ENCODE data around the gene CHD9.

CHD9 gene

DNA sequence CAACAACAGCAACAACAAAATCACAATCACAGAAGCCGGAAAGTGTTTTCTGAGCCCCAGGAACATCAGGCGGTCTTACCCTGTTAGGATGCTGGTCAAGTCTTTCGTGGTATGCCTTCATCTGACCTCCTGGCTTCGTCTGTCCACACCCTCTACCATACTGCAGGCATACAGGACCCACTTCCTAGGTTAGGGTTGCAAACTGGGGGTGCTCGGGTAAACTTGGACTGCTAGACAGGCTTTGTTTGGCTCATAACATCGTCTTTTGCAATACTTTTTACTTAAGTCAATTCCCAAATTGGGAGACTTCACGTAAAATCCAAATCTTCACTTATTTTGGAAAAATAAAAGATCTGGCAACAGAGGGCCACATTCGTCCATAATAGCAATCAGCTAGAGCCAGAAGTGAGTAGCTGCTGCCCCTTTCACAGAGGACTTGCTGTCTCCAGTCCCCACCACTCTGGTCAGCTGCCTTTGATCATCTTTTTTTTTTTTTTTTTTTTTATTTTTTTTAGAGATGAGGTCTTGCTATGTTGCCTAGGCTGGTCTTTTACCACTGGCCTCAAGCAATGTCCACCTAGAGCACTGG, 30.0 kb downstream of the CHD9 start:
- no peaks in the 10 kb centered on the region for H3K27me3 ChIP-seq (ENCODE audit: insufficient read depth, low read length)
- H4K91ac ChIP-seq (ENCODE audit: low read depth, low read length): peak overlapping the region; percentile 36
- peaks cover 12% of the 10 kb centered on the region for H3K79me1 ChIP-seq (ENCODE audit: low read length)
- no peak overlapping the region for H3K9ac ChIP-seq (ENCODE audit: low read length)
- no peaks in the 10 kb centered on the region for H3K9me3 ChIP-seq (ENCODE audit: insufficient read depth, low read depth, low read length)
- no CpG with 5 or more reads among the region's 8 CpGs for WGBS (ENCODE audit: extremely low coverage, insufficient coverage, insufficient read length)
- no peak overlapping the region for H3K4me3 ChIP-seq (ENCODE audit: low read depth, low read length)
- no peaks in the 10 kb centered on the region for H3K36me3 ChIP-seq (ENCODE audit: control insufficient read depth in 1 of 2, insufficient read depth in 2 of 2, low read length in 2 of 2)
- no peak overlapping the region for H3K23ac ChIP-seq (ENCODE audit: low read length)
- no peaks in the 10 kb centered on the region for H3K79me2 ChIP-seq (ENCODE audit: control insufficient read depth, insufficient read depth, low read length, poor library complexity)
- no peak overlapping the region for H3K4me2 ChIP-seq (ENCODE audit: low read length)
- H3K18ac ChIP-seq (ENCODE audit: low read length): no peak overlapping the region
- H3K27ac ChIP-seq (ENCODE audit: low read depth, low read length): no peak overlapping the region
- H3K14ac ChIP-seq (ENCODE audit: low read length): no peak overlapping the region
- no peak overlapping the region for H2AK5ac ChIP-seq (ENCODE audit: low read length)
- no peak for DNase-seq
- H2AFZ ChIP-seq (ENCODE audit: insufficient read depth, low read length, poor library complexity): no peak overlapping the region
- H4K8ac ChIP-seq (ENCODE audit: low read depth, low read length): no peak overlapping the region
- no peak overlapping the region for H2BK5ac ChIP-seq (ENCODE audit: low read depth, low read length, poor library complexity)
- peak overlapping the region; percentile 69 for H2BK12ac ChIP-seq (ENCODE audit: low read length)
- no peak overlapping the region for H4K12ac ChIP-seq (ENCODE audit: low read depth, low read length)
- H3K4ac ChIP-seq (ENCODE audit: low read depth, low read length): no peak overlapping the region
- no peak overlapping the region for H2BK120ac ChIP-seq (ENCODE audit: insufficient read depth, low read length, poor library complexity)
- H3K4me1 ChIP-seq (ENCODE audit: control insufficient read depth in 1 of 2, insufficient read depth in 2 of 2, low read length in 2 of 2): peaks cover 21 to 32% of the 10 kb centered on the region in 2 experiments

DNA sequence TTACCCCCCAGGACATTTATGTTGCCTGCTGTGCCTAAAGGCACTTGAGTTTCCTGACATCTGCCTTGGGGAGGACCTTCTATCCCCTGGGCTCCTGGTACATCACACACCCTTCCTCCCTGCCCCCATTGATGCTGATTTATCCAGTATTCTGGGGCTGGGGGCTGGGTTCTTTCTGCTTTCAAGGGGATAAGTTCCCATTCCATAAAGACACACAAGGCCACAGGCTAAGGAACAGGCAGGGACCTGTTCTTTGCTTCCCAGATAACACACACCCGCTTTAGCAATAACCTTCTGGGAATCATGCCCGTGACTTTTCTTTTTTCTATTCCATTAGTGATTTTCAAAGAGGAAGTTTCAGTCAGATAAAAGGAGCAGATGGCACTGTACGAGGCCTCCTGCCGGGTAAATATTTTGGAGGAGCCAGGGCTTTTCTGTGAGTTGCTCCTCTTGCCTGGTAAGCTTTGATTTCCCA, 30.6 kb downstream of the CHD9 start:
- Histone ChIP-seq H2AK5ac (ENCODE audit: low read length) (no peak overlapping the region), H3K9ac (ENCODE audit: low read length) (no peak overlapping the region), H2BK12ac (ENCODE audit: low read length) (peak overlapping the region; percentile 27), H3K23ac (ENCODE audit: low read length) (no peak overlapping the region), H2BK5ac (ENCODE audit: low read depth, low read length, poor library complexity) (no peak overlapping the region), H2BK120ac (ENCODE audit: insufficient read depth, low read length, poor library complexity) (peak overlapping the region; percentile 20), H3K4ac (ENCODE audit: low read depth, low read length) (no peak overlapping the region), H3K4me3 (ENCODE audit: low read depth, low read length) (no peak overlapping the region), H4K91ac (ENCODE audit: low read depth, low read length) (no peak overlapping the region), H3K9me3 (ENCODE audit: insufficient read depth, low read depth, low read length) (no peaks in the 10 kb centered on the region), H3K36me3 (ENCODE audit: control insufficient read depth in 1 of 2, insufficient read depth in 2 of 2, low read length in 2 of 2) (no peaks in the 10 kb centered on the region), H3K18ac (ENCODE audit: low read length) (no peak overlapping the region), H3K79me2 (ENCODE audit: control insufficient read depth, insufficient read depth, low read length, poor library complexity) (no peaks in the 10 kb centered on the region), H3K27me3 (ENCODE audit: insufficient read depth, low read length) (no peaks in the 10 kb centered on the region), H4K12ac (ENCODE audit: low read depth, low read length) (no peak overlapping the region), H3K14ac (ENCODE audit: low read length) (no peak overlapping the region), H3K27ac (ENCODE audit: low read depth, low read length) (no peak overlapping the region), H3K4me1 (ENCODE audit: control insufficient read depth in 1 of 2, insufficient read depth in 2 of 2, low read length in 2 of 2) (peaks cover 20 to 27% of the 10 kb centered on the region in 2 experiments), H4K8ac (ENCODE audit: low read depth, low read length) (no peak overlapping the region), H3K4me2 (ENCODE audit: low read length) (no peak overlapping the region), H3K79me1 (ENCODE audit: low read length) (peaks cover 7% of the 10 kb centered on the region), H2AFZ (ENCODE audit: insufficient read depth, low read length, poor library complexity) (no peak overlapping the region)
- no peak for DNase-seq
- no CpG with 5 or more reads among the region's 4 CpGs for WGBS (ENCODE audit: extremely low coverage, insufficient coverage, insufficient read length)

DNA sequence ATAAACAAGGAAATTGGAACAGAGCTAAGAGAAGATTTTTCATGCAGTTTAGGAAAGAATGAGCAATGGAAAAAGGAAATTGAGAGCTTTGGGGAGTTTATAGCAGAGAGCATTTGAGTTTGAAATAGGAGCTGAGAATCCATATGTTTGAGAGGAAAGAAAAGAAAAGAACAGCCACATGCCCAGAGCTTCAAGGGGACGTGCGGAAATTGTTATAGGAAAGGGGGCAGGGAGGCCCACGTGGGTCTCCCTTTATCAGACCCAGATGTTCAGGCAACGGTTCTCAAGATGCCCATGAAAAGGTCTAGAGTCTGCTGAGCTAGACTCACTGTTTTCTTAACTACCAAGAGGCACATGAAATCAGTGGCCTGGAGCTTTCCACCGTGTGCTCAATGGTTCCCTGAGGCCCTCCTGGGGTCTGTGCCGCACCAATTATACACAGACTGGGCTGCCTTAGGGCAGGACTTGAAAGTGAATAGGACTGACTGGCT, 31.2 kb downstream of the CHD9 start:
- no peaks in the 10 kb centered on the region for H3K9me3 ChIP-seq (ENCODE audit: insufficient read depth, low read depth, low read length)
- no peaks in the 10 kb centered on the region for H3K79me2 ChIP-seq (ENCODE audit: control insufficient read depth, insufficient read depth, low read length, poor library complexity)
- no peak overlapping the region for H3K9ac ChIP-seq (ENCODE audit: low read length)
- H2AK5ac ChIP-seq (ENCODE audit: low read length): no peak overlapping the region
- peak overlapping the region; percentile 41 for H2BK120ac ChIP-seq (ENCODE audit: insufficient read depth, low read length, poor library complexity)
- no peak for DNase-seq
- peaks cover 22 to 29% of the 10 kb centered on the region in 2 experiments for H3K4me1 ChIP-seq (ENCODE audit: control insufficient read depth in 1 of 2, insufficient read depth in 2 of 2, low read length in 2 of 2)
- H4K12ac ChIP-seq (ENCODE audit: low read depth, low read length): no peak overlapping the region
- peak overlapping the region; percentile 65 for H2BK12ac ChIP-seq (ENCODE audit: low read length)
- H3K79me1 ChIP-seq (ENCODE audit: low read length): peaks cover 11% of the 10 kb centered on the region
- H4K91ac ChIP-seq (ENCODE audit: low read depth, low read length): peak overlapping the region; percentile 28
- H3K14ac ChIP-seq (ENCODE audit: low read length): no peak overlapping the region
- no CpG with 5 or more reads among the region's 6 CpGs for WGBS (ENCODE audit: extremely low coverage, insufficient coverage, insufficient read length)
- peak overlapping the region; percentile 34 for H3K4ac ChIP-seq (ENCODE audit: low read depth, low read length)
- no peak overlapping the region for H3K4me3 ChIP-seq (ENCODE audit: low read depth, low read length)
- no peak overlapping the region for H3K4me2 ChIP-seq (ENCODE audit: low read length)
- H2BK5ac ChIP-seq (ENCODE audit: low read depth, low read length, poor library complexity): no peak overlapping the region
- no peak overlapping the region for H2AFZ ChIP-seq (ENCODE audit: insufficient read depth, low read length, poor library complexity)
- H4K8ac ChIP-seq (ENCODE audit: low read depth, low read length): no peak overlapping the region
- H3K23ac ChIP-seq (ENCODE audit: low read length): no peak overlapping the region
- H3K27ac ChIP-seq (ENCODE audit: low read depth, low read length): no peak overlapping the region
- H3K27me3 ChIP-seq (ENCODE audit: insufficient read depth, low read length): no peaks in the 10 kb centered on the region
- H3K18ac ChIP-seq (ENCODE audit: low read length): no peak overlapping the region
- no peaks in the 10 kb centered on the region for H3K36me3 ChIP-seq (ENCODE audit: control insufficient read depth in 1 of 2, insufficient read depth in 2 of 2, low read length in 2 of 2)

DNA sequence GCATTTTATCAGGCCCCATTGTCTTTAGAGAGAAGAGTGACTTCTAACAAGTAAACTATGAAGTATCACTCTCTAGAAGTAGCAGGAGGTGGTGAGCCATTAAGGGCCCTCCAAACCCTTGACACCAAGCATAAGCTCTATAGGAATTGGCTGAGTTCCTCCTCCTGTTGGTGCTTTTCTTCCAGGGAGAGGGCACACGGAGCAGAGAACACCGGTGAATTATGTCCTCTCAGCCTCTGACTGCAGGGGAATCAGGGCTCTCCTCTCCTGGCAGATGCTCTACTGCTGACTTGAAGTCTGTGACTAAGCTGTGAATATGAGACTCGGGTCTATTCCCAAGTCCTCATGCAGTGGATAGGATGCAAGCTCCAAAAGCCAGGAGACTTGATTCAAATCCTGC, 32.3 kb downstream of the CHD9 start:
- Histone ChIP-seq H3K18ac (ENCODE audit: low read length) (no peak overlapping the region), H3K4me3 (ENCODE audit: low read depth, low read length) (no peak overlapping the region), H4K12ac (ENCODE audit: low read depth, low read length) (no peak overlapping the region), H2BK12ac (ENCODE audit: low read length) (no peak overlapping the region), H3K79me2 (ENCODE audit: control insufficient read depth, insufficient read depth, low read length, poor library complexity) (no peaks in the 10 kb centered on the region), H4K8ac (ENCODE audit: low read depth, low read length) (no peak overlapping the region), H3K79me1 (ENCODE audit: low read length) (peaks cover 12% of the 10 kb centered on the region), H3K14ac (ENCODE audit: low read length) (no peak overlapping the region), H3K23ac (ENCODE audit: low read length) (no peak overlapping the region), H3K4me2 (ENCODE audit: low read length) (no peak overlapping the region), H3K4me1 (ENCODE audit: control insufficient read depth in 1 of 2, insufficient read depth in 2 of 2, low read length in 2 of 2) (peaks cover 24 to 30% of the 10 kb centered on the region in 2 experiments), H2BK5ac (ENCODE audit: low read depth, low read length, poor library complexity) (no peak overlapping the region), H3K36me3 (ENCODE audit: control insufficient read depth in 1 of 2, insufficient read depth in 2 of 2, low read length in 2 of 2) (no peaks in the 10 kb centered on the region), H3K4ac (ENCODE audit: low read depth, low read length) (no peak overlapping the region), H4K91ac (ENCODE audit: low read depth, low read length) (no peak overlapping the region), H2BK120ac (ENCODE audit: insufficient read depth, low read length, poor library complexity) (no peak overlapping the region), H3K27ac (ENCODE audit: low read depth, low read length) (no peak overlapping the region), H3K27me3 (ENCODE audit: insufficient read depth, low read length) (no peaks in the 10 kb centered on the region), H3K9me3 (ENCODE audit: insufficient read depth, low read depth, low read length) (no peaks in the 10 kb centered on the region), H2AFZ (ENCODE audit: insufficient read depth, low read length, poor library complexity) (no peak overlapping the region), H2AK5ac (ENCODE audit: low read length) (no peak overlapping the region), H3K9ac (ENCODE audit: low read length) (no peak overlapping the region)
- no CpG with 5 or more reads among the region's 3 CpGs for WGBS (ENCODE audit: extremely low coverage, insufficient coverage, insufficient read length)
- no peak for DNase-seq

Data from trophoblast cell (in vitro differentiated cells and primary cell).